Measurements from ENCODE around the gene CLNK. TPM values are rescaled to one million over a fixed set of nuclear protein-coding genes. Genes with fewer than 3 reads are reported as not detected.

The CLNK gene
- total and polyA plus RNA-seq, 2 donors (not counting 1 experiment from before 2014, with no cell fraction given), result 0.57 to 0.75 TPM

GRCh38 chr4:10661047-10661446 is 23.5 kb downstream of the CLNK start:
- Histone ChIP-seq H2AFZ (ENCODE audit: insufficient read depth, low read depth, low read length, poor library complexity, severe bottlenecking) (no peak overlapping the region), H3K9me3 (ENCODE audit: control extremely low read depth in 1 of 3, control insufficient read depth in 2 of 3, insufficient read depth in 1 of 3, low read length in 2 of 3) (no peaks in the 10 kb centered on the region), H3K36me3 (replicated peaks in 1 of 2; ENCODE audit: control extremely low read depth in 1 of 2, control insufficient read depth in 1 of 2, extremely low read depth in 1 of 2, insufficient read depth in 2 of 2, low read length in 1 of 2) (no peaks in the 10 kb centered on the region), H3K27me3 (replicated peaks in 1 of 4; ENCODE audit: control extremely low read depth in 1 of 4, control insufficient read depth in 3 of 4, insufficient read depth in 4 of 4, low read length in 3 of 4) (no peaks in the 10 kb centered on the region), H3K4me1 (ENCODE audit: control insufficient read depth in 2 of 2, insufficient read depth in 2 of 2, low read length in 2 of 2) (no peaks in the 10 kb centered on the region), H3K4me3 (ENCODE audit: control extremely low read depth in 1 of 5, extremely low read depth in 1 of 5, insufficient read depth in 1 of 5, low read depth in 2 of 5, low read length in 4 of 5) (no peak overlapping the region), H4K20me1 (ENCODE audit: control insufficient read depth, insufficient read depth, low read length, poor library complexity, severe bottlenecking) (no peaks in the 10 kb centered on the region), H3K27ac (ENCODE audit: low read length in 2 of 2) (no peak overlapping the region), H3K4me2 (replicated peaks; ENCODE audit: low read depth, low read length, poor library complexity, severe bottlenecking) (no peak overlapping the region), H3K79me2 (ENCODE audit: control insufficient read depth, insufficient read depth, low read length) (no peaks in the 10 kb centered on the region), H3K9ac (ENCODE audit: low read length) (no peak overlapping the region)
- Mint-ChIP-seq H3K4me1 (no peaks in the 10 kb centered on the region), H3K27ac (no peak overlapping the region), H3K9me3 (ENCODE audit: insufficient read depth) (no peaks in the 10 kb centered on the region), H3K4me3 (no peak overlapping the region), H3K27me3 (no peaks in the 10 kb centered on the region)
- DNase-seq (no peak), ATAC-seq (ENCODE audit: low read depth) (no peak)
- intact Hi-C loops (cut with micrococcal nuclease), result no loop called here
- 100% methylated on average over 1 of the region's 3 CpGs for WGBS (ENCODE audit: insufficient coverage)
- TF ChIP-seq EZH2 (IDR thresholded peaks at IDR 0.05; ENCODE audit: borderline replicate concordance, insufficient read depth, low read depth, low read length, poor library complexity, severe bottlenecking), result no peak
- no peak for TF ChIP-seq CTCF (IDR thresholded peaks at IDR 0.05)
- ChIA-PET POLR2A (no interaction called here), CTCF (no interaction called here)

- Mint-ChIP-seq H3K27ac (no peak overlapping the region), H3K4me3 (no peak overlapping the region), H3K9me3 (ENCODE audit: insufficient read depth) (no peaks in the 10 kb centered on the region), H3K4me1 (no peaks in the 10 kb centered on the region), H3K27me3 (no peaks in the 10 kb centered on the region)
- H3K4me1 ChIP-seq (ENCODE audit: control insufficient read depth in 2 of 2, insufficient read depth in 2 of 2, low read length in 2 of 2), result no peaks in the 10 kb centered on the region
- no CpG with 5 or more reads among the region's 6 CpGs for WGBS (ENCODE audit: insufficient coverage)
- no peak overlapping the region for H3K27ac ChIP-seq (ENCODE audit: low read length in 2 of 2)
- H3K9ac ChIP-seq (ENCODE audit: low read length), result no peak overlapping the region
- no peak overlapping the region for H3K4me2 ChIP-seq (replicated peaks; ENCODE audit: low read depth, low read length, poor library complexity, severe bottlenecking)
- H3K36me3 ChIP-seq (replicated peaks in 1 of 2; ENCODE audit: control extremely low read depth in 1 of 2, control insufficient read depth in 1 of 2, extremely low read depth in 1 of 2, insufficient read depth in 2 of 2, low read length in 1 of 2), result no peaks in the 10 kb centered on the region
- CTCF ChIA-PET, result no interaction called here
- DNase-seq, result no peak
- H3K79me2 ChIP-seq (ENCODE audit: control insufficient read depth, insufficient read depth, low read length), result no peaks in the 10 kb centered on the region
- no peak overlapping the region for H2AFZ ChIP-seq (ENCODE audit: insufficient read depth, low read depth, low read length, poor library complexity, severe bottlenecking)
- no peak for ATAC-seq (ENCODE audit: low read depth)
- no peak for TF ChIP-seq CTCF (IDR thresholded peaks at IDR 0.05)
- TF ChIP-seq EZH2 (IDR thresholded peaks at IDR 0.05; ENCODE audit: borderline replicate concordance, insufficient read depth, low read depth, low read length, poor library complexity, severe bottlenecking), result no peak
- H3K9me3 ChIP-seq (ENCODE audit: control extremely low read depth in 1 of 3, control insufficient read depth in 2 of 3, insufficient read depth in 1 of 3, low read length in 2 of 3), result no peaks in the 10 kb centered on the region
- POLR2A ChIA-PET, result no interaction called here
- H4K20me1 ChIP-seq (ENCODE audit: control insufficient read depth, insufficient read depth, low read length, poor library complexity, severe bottlenecking), result no peaks in the 10 kb centered on the region
- intact Hi-C loops (cut with micrococcal nuclease), result no loop called here
- H3K27me3 ChIP-seq (replicated peaks in 1 of 4; ENCODE audit: control extremely low read depth in 1 of 4, control insufficient read depth in 3 of 4, insufficient read depth in 4 of 4, low read length in 3 of 4), result no peaks in the 10 kb centered on the region
- no peak overlapping the region for H3K4me3 ChIP-seq (ENCODE audit: control extremely low read depth in 1 of 5, extremely low read depth in 1 of 5, insufficient read depth in 1 of 5, low read depth in 2 of 5, low read length in 4 of 5)
Measured at GRCh38 chr4:10659251-10659650, 25.3 kb downstream of the CLNK start.

All from B cell (primary cell).